Measurements from ENCODE around the gene SP9. TPM values are rescaled to one million over a fixed set of nuclear protein-coding genes. Genes with fewer than 3 reads are reported as not detected.

Gene SP9
- total RNA-seq, 1 experiment from 2014 or later: not detected

DNA sequence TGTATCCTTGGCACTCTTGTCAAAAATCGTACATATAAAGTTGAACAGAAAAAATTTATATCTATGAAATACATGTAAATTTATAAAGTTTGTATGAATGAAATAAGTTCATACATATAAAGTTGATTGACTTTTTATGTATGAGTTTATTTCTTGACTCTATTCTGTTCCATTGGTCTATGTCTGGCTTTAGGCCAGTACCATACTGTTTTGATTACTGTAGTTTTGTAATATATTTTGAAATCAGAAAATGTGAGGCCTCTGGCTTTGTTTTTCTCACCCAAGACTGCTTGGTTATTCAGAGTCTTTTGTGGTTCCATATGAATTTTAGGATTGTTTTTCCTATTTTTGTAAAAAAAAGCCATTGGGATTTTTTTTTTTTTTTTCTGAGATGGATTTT lies 41.8 kb upstream of the SP9 start:
- peaks cover 3 to 13% of the 10 kb centered on the region in 2 experiments; a peak in 3 of 4 replicates for H3K4me1 Mint-ChIP-seq
- Histone ChIP-seq H3K4me2 (ENCODE audit: insufficient read depth, insufficient read length, low read length) (no peak overlapping the region), H2BK20ac (ENCODE audit: low read depth, low read length, poor library complexity, severe bottlenecking) (no peak overlapping the region), H4K8ac (replicated peaks; ENCODE audit: insufficient read length, low read depth, low read length) (no peak overlapping the region), H3K56ac (ENCODE audit: insufficient read length, low read depth, low read length) (no peak overlapping the region), H4K20me1 (ENCODE audit: control insufficient read depth, insufficient read depth, insufficient read length) (no peaks in the 10 kb centered on the region), H2BK15ac (ENCODE audit: low read depth, low read length) (no peak overlapping the region), H3K4me1 (ENCODE audit: insufficient read depth, low read length) (no peaks in the 10 kb centered on the region), H3K79me1 (ENCODE audit: insufficient read depth, low read depth, low read length, poor library complexity, severe bottlenecking) (no peaks in the 10 kb centered on the region), H3K27ac (ENCODE audit: insufficient read length, low read depth, low read length) (no peak overlapping the region), H4K91ac (ENCODE audit: insufficient read length, low read depth, low read length) (no peak overlapping the region), H3K14ac (ENCODE audit: insufficient read depth, low read length) (no peak overlapping the region), H2AK5ac (ENCODE audit: insufficient read length, low read length) (no peak overlapping the region), H3K9ac (ENCODE audit: extremely low read depth, insufficient read length, low read length) (no peak overlapping the region), H3K4ac (ENCODE audit: low read depth, low read length) (no peak overlapping the region), H2BK12ac (ENCODE audit: insufficient read length, low read depth, low read length) (no peak overlapping the region), H3K9me3 (ENCODE audit: control insufficient read depth, low read depth, low read length) (no peaks in the 10 kb centered on the region), H4K5ac (ENCODE audit: insufficient read length, low read depth, low read length) (no peak overlapping the region), H3K23ac (ENCODE audit: insufficient read length, low read depth, low read length) (no peak overlapping the region), H3T11ph (ENCODE audit: low read length) (no peak overlapping the region), H3K18ac (ENCODE audit: insufficient read length, low read depth, low read length) (no peak overlapping the region), H2AFZ (ENCODE audit: low read length) (no peak overlapping the region), H2BK120ac (ENCODE audit: low read depth, low read length, poor library complexity, severe bottlenecking) (no peak overlapping the region), H3K23me2 (ENCODE audit: insufficient read length, low read depth, low read length, poor library complexity, severe bottlenecking) (no peaks in the 10 kb centered on the region), H3K27me3 (ENCODE audit: insufficient read depth, low read length) (no peaks in the 10 kb centered on the region), H2BK5ac (ENCODE audit: insufficient read length, low read length) (no peak overlapping the region), H3K79me2 (ENCODE audit: insufficient read depth, low read length) (no peaks in the 10 kb centered on the region)
- WGBS (ENCODE audit: extremely low coverage, insufficient read length, low lambda C conversion rate): no CpG with 5 or more reads among the region's 1 CpG
- peaks cover 3% of the 10 kb centered on the region for H3K27me3 Mint-ChIP-seq (ENCODE audit: low read depth)
- H3K36me3 Mint-ChIP-seq (ENCODE audit: insufficient read depth in 1 of 3, low read depth in 3 of 3): peaks cover 0 to 4% (median 3%) of the 10 kb centered on the region in 3 experiments; a peak in 3 of 7 replicates
- no peak overlapping the region for H3K27ac Mint-ChIP-seq
- DNase-seq: no peak
- peaks cover 11 to 19% of the 10 kb centered on the region in 2 experiments for H3K9me3 Mint-ChIP-seq
- no peak for TF ChIP-seq CTCF (conservative IDR thresholded peaks at IDR 0.05)
- H3K4me3 Mint-ChIP-seq: no peak overlapping the region
